Measurements from ENCODE around the gene CTTN.
"Not testable (repeated sequence)": the region's sequence is repeated elsewhere in the genome, so short reads cannot be mapped to it uniquely, and the experiment has no call there.

CTTN gene

DNA sequence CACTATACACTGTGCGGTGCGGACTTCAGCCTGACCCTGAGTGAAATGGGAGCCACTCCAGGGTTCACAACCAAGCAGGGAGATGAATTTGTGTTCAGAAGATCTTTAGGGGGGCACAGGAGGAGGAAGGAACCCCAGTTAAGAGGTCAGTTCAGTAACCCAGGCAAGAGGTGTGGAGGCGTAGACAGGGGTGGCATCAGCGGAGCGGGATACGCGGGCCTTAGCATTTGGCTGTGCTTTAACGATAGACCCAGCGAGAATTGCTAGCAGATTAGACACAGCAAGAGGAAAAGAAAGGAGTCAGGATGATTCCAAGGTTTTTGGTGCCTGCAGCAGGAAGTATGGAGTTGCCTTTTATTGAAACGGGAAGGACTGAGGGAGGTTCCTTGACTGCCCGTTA, 46.8 kb downstream of the CTTN start:
- TF ChIP-seq, protein P1, sequence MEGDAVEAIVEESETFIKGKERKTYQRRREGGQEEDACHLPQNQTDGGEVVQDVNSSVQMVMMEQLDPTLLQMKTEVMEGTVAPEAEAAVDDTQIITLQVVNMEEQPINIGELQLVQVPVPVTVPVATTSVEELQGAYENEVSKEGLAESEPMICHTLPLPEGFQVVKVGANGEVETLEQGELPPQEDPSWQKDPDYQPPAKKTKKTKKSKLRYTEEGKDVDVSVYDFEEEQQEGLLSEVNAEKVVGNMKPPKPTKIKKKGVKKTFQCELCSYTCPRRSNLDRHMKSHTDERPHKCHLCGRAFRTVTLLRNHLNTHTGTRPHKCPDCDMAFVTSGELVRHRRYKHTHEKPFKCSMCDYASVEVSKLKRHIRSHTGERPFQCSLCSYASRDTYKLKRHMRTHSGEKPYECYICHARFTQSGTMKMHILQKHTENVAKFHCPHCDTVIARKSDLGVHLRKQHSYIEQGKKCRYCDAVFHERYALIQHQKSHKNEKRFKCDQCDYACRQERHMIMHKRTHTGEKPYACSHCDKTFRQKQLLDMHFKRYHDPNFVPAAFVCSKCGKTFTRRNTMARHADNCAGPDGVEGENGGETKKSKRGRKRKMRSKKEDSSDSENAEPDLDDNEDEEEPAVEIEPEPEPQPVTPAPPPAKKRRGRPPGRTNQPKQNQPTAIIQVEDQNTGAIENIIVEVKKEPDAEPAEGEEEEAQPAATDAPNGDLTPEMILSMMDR (IDR thresholded peaks at IDR 0.05; ENCODE audit: extremely low read depth, missing control alignments): no peak

DNA sequence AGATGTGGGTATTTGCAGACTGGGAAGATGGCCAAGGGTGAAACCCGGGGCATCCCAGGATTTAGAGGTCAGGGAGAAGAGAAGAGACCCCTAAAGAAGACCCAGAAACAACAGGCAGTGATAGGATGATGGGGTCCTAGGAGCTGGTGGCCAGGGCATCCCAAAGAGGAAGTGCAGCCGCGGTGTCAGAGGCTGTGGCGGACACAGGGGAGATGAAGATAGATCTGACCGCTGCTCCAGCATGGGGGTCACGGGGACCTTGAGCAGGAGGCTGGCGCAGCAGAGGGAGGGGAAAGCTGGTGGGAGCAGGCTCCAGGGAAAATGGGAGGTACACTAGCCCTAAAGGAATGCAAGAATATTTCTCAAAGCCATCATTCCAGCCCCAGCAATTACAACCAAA, 47.3 kb downstream of the CTTN start:
- TF ChIP-seq, protein P1 (IDR thresholded peaks at IDR 0.05; ENCODE audit: extremely low read depth, missing control alignments): no peak
- DNase-seq (ENCODE audit: low spot score): no peak

More for the DNA sequence above, 46.8 kb downstream of the CTTN start:
- no peak for DNase-seq (ENCODE audit: low spot score)

DNA sequence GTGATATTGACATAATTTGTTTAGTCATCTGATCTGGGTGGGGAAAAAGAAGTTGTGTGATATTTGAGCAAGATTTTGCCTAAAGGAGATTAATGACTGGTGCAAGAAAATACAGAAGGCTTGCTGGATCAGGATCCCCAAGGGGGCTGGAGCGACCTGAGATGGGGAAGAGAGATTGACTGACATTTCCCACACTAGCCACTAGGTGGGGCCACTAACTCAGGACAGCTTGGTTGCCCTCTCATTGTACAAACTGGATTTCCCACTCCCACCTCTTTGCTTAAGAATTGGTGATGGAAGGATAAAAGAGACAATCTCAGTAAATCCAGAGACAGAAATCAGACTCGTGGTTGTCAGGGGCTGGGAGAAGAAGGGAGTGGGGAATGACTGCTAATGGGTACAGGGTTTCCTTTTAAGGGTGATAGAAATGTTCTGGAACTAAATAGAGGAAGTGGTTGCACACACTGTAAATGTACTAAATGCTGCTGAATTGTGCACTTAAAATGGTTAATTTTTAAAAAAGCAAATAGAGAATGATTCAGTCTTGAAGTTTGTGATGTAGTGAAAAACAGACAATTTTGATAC, 50.7 kb downstream of the CTTN start:
- DNase-seq (ENCODE audit: low spot score): no peak
- TF ChIP-seq, protein P1 (IDR thresholded peaks at IDR 0.05; ENCODE audit: extremely low read depth, missing control alignments): no peak

DNA sequence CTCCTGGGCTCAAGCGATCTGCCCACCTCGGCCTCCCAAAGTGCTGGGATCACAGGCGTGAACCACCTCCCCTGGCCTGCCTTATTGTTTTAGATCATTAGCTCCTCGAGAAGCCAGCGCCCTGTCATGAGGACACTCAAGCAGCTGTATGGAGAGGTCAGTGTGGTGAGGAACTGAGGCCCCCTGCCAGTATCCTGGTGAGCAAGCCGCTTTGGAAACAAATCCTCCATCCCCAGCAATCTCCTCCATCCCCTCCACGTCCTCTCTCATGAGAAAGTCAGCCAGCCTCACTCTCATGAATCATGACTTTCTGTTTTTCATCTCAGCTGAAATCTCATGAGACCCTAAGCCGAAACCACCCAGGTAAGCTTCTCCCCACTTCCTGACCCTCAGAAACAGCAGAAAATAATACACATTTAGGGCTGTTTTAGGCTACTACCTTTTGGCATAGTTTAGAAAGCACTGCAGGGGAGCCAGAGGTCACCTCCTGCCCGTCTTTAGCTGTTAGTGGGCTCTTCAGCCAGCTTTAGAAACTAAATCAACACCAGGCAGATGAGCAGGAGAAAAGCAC, 56.0 kb downstream of the CTTN start:
- no peak for DNase-seq (ENCODE audit: low spot score)

DNA sequence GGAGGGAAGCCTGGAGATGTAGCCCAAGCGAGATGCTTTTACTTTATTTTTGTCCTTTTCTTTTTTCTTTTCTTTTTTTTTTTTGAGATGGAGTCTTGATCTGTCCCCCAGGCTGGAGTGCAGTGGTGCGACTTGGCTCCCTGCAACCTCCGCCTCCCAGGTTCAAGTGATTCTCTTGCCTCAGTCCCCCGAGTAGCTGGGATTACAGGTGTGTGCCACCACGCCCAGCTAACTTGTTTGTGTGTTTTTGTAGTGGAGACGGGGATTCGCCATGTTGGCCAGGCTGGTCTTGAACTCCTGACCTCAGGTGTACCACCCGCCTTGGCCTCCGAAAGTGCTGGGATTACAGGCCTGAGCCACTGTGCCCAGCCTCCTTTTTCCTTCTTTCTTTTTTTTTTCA, 56.5 kb downstream of the CTTN start:
- not testable (repeated sequence) for DNase-seq (ENCODE audit: low spot score)

More for the DNA sequence above, 56.0 kb downstream of the CTTN start:
- TF ChIP-seq, protein P1 (IDR thresholded peaks at IDR 0.05; ENCODE audit: extremely low read depth, missing control alignments): no peak

DNA sequence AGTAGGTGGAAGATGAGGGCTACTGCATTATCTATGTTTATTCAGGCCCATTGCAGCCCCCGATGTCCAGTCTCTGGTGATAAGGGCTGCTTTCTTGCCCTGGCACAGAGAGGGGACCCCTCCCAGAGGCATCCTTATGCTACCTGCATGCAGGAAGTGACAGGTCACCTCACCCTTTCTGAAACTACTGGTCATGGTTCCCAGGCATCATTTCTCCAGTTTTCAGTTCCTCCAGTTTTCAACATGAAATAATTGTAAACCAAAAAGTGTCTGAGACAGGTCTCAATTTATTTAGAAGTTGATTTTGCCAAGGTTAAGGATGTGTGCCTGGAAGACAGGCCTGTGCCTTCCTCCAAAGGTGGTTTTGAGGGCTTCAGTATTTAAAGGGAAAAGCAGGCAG, 57.0 kb downstream of the CTTN start:
- no peak for DNase-seq (ENCODE audit: low spot score)
- TF ChIP-seq, protein P1 (IDR thresholded peaks at IDR 0.05; ENCODE audit: extremely low read depth, missing control alignments): no peak

DNA sequence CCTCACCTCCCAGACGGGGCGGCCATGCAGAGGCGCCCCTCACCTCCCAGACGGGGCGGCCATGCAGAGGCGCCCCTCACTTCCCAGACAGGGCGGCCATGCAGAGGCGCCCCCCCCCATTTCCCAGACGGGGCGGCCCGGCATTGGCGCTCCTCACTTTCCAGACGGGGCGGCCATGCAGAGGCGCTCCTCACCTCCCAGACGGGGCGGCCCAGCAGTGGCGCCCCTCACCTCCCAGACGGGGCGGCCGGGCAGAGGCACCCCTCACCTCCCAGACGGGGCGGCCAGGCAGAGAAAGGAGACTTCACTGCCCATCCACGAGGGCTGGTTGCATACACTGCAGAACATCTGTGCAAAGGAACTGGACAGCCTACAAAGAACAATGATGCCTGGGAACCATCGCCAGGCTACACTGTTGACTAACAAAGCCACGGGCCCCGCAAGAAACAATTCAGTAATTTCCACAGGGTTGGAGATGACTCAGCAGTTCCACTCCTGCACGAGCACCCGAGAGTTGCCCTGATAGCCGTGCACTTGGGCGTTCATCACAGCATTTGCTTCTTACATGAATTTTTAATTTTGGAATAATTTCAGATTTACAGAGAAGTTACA, 58.7 kb downstream of the CTTN start:
- TF ChIP-seq, protein P1 (IDR thresholded peaks at IDR 0.05; ENCODE audit: extremely low read depth, missing control alignments): no peak
- no peak for DNase-seq (ENCODE audit: low spot score)

DNA sequence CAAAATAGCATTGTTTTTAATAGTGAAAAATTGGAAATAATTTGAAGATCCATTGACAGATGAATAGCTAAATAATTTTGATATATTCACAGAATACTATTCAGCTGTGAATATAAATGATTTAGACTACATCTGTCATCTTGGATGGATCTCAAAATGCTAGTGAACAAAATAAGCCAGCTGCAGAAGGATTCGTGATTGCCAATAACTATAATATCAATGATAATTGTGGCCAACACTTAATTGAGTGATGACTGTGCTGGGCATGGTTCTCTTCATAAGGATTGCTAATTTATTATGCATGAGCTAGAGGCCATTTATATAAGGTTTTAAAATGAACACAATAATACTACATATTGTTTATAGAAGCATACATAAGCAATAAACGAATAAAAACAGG, 60.4 kb downstream of the CTTN start:
- TF ChIP-seq, protein P1 (IDR thresholded peaks at IDR 0.05; ENCODE audit: extremely low read depth, missing control alignments): no peak

More for the DNA sequence above, 60.4 kb downstream of the CTTN start:
- no peak for DNase-seq (ENCODE audit: low spot score)
